Activated T-cell treated with anti-CD3 and anti-CD28 coated beads for 24 hours (primary cell): ENCODE results near the gene FHAD1.

Source experiments
- DNase-seq: peaks from one replicate; pipeline ENCODE4 v3.0.0-alpha.2; 2020; ENCODE audit warnings: low read depth

FHAD1 gene

DNA sequence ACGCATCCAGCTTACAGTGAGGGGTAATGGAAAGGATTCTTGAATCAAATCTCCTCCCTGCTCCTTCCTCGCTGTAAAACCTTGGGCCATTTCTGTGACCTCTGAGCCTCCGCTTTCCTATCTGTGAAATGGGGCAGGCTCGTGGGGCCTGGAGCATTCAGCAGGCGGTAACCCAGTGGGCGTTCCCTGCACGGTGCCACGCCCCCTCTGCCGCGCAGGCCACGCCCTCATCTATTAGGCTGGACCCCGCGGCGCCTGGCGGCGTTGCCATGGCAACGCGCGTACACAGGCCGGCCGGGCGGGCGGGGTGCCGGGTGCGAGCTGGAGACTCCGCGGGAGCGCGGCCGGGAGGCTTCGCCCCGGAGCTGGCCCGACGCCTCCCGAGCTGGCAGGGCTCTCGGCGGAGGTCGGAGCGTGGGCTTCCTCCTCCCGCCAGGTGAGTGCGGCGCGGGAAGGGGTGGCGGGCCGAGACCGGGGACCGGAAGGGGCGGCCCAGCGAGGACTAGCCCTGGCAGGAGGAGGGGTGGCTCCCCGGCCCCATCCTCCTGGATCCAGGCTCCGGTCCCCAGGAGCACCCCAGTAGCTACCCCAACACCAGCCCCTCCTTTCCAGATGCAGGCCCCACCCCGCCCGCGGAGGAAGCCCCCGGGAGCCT, at the start of gene FHAD1:
Gene FHAD1, plus strand, starts transcription at position 264 of the 655 bp plus-strand sequence. CDS start 4,562 bp downstream, outside the sequence.
- peak; percentile 30 for DNase-seq

DNA sequence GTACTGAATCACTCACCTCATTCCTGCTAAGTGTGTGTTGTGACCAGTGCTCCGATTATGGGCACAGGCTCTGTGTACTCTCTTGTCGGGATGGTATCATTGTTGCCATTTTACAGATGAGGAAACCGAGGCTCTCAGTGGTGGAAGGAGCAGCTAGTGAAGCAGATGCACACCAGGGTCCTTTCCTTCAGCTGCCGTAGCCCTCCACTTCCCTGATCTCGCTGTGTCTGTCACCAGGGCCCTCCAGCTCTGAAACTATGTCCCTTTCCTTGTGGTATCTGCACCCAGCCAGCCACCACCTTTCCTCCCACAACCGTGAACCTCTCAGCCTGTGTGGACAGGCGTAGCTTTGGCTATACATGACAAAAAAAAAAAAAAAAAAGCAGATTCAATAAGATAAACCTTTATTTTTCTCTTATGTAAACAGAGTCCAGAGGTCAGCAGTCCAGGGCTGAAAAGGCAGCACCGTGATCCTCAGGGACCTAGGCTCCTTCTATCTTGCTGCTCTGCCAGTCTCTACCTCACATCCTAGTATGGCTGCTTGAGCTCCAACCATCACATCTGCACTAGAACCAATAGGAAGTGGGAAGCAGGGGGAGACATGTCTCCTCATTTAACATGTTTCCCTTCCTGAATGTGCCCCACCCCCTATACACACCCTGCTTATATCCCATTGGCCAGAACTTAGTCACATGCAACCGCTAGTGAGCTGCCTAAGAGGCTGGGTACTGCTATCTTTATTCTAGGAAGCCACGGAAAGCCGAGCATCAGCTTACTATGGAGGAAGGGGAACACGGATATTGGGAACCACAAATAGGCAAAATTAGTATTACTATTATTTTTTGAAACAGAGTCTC, 49.2 kb upstream of the FHAD1 start:
- DNase-seq = no peak

DNA sequence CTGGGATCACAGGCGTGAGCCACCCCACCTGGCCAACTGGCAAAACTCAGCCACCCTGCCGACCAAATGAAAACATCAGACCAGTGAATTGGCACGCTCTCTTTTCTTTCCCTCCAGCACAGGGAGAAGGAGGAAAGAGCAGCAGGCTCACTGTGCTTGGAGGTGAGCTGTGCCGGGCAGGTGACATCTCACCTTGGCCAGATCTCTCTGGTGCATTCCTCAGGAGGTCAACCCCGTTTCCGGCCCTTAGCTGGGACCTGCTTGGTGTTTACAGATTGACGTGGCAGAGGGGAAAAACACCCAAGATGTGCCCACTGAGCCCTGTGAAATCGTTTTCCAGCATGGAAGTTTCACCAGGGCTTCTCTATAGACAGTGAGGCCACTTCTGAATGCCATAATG, 48.3 kb upstream of the FHAD1 start:
- no peak for DNase-seq

DNA sequence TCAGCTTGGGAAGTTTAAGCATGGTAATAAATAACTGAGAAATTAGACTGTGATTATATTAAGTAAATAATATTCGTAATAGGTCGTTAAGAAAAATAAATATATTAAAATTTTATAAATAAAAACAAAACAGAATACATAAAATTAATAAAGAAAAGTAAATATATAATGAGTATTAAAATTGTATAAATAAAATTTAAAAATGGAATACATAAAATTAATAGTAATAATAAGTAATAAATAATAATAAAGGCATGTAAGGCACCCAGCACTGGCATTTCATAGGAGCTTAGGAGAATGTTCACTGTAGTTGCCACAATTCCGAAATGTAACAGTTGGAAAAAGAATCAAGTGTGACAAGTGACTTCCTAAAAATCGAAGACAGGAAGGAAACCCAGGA, 45.8 kb upstream of the FHAD1 start:
- no peak for DNase-seq

DNA sequence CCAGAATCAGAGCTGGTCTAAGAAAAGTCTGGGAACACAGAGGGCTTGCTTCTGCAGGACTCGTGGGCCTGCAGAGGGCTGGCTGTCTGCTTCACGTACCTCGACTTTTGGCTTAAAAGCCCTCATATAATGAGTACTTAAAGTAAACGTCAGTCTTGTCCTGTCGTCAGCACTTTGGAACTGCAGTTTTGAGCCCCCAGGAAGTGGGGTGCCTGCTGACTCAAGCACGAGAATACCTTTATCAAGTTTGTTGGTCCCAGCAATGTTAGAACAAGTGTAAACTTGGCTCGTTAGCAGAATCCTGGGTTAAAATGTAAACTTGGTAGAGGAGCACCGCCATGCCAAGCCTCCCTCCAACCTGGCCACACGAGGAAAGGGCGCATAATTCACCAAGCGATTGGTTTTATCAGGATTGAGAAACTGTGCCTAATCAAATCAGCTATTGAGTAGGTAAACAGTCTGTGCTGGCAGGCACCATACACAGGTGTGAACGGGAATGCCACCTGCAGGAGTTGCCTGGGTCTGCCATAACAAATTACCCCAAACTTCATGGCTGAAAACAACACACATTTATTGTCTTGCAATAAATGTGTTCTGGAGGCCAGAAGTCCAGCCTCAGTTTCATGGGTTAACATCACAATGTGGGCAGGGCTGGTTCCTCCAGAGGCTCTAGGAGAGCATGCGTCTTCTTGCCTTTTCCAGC, 45.0 kb upstream of the FHAD1 start:
- DNase-seq = no peak

DNA sequence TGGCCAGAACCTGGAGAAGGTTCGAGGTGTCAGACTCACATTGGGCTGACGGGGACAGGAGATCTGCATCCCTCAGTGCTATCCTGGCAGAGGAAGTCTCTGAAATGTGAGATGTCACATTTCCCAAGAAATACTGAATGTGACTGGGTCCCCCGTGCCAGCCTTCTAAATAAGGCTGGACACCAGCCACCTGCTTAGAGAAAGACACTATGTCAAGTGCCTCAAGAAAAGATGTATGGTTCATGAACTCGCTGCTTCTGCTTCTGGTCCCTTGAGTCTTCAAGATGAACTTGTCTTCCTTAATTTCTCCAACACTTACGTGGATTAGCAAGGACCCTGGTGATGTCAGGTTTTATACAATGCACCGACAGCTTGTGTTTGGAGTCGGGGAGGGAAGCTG, 42.1 kb upstream of the FHAD1 start:
- DNase-seq = no peak

DNA sequence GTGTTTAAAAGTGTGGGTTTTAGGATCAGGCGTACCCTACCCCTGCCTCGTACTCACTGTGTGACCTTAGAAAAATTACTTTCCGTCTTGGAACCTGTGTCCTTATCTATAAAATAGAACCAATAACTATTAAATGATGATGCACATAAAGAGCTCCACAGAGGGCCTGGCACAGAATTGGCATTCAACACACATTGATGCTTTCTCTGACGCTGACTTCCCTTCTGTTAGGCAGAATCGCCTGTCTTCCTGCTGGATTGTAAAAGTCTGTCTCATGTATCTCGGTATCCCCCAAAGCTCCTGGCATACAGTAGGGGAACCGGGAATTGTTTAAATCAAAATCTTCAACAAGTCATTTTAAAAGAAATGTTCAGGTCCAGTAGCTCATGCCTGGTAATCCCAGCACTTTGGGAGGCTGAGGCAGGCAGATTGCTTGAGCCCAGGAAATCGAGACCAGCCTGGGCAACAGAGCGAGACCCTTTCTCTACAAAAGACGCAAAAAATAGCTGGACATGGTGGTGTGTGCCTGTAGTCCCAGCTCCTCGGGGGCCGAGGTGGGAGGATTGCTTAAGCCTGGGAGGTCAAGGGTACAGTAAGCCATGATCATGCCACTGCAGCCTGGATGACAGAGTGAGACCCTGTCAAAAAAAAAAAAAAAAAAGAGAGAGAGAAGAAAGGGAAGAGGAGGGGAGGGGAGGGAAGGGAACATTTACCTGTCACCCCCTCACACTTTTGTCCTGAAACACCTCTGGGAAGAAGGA, 41.3 kb upstream of the FHAD1 start:
- DNase-seq = no peak

DNA sequence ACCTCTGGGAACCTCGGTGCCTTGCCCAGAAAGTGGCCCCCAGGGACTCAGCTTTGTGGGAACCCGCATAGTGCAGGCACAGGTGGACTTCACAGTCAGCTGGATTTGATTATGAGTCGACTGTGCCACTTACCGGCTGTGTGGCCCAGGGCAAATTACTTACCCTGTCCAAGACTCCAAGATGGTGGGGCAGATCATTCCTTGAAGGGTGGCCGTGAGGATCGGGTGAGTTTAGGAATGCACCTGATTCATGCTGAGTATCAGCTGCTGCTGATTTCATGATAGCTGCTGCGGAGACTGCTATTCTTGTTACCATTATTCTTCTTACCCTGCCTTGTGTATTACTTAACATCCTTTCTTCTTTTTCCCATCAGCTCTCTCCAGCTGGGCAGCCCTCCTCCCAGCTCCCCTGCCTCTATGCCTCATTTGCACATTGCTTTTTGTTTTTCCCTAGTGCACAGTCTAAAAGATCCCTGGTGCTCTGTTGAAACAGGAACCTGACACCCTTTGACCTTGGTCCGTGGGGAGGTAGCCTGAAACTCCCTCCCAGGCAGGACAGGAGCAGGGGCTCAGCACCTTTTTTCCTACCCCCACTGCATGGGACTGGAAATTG, 40.5 kb upstream of the FHAD1 start:
- DNase-seq = no peak

DNA sequence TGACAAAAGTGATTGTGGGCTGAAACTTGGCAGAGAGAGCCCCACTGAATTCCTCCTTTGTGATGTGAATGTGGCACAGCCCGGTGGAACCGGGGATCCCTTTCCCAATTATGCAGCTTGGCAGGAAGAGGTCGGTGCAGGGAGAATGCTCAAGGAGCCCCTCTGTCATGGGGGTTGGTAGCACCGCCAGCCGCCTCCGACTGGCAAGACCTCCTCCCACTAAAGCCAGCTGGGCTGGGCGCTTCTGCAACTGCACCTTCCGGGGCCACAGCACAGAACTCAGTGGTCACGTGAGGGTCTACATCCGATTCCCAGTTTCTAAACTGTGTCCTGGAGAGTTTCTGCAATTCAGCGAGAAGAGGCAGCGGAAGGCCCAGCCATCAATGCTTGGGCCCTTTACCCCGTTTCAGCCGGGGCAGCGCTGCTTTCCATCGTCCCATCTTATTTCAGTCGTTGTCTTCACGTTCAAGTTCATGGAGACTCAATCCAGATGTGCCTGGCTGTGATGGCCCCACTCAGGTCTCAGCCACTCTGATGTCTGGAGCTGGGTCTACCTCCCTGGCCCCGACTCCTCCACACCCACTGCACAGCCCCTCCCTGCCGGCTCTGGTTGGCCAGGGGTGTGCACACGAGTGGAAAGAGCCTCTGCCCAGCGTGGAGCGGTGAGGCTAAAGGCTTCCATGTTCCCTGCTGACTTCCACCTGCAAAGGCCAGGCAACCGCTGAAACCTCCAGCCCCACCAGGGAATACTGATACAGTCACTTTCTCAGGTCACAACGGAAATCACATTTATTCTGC, 39.8 kb upstream of the FHAD1 start:
- no peak for DNase-seq

DNA sequence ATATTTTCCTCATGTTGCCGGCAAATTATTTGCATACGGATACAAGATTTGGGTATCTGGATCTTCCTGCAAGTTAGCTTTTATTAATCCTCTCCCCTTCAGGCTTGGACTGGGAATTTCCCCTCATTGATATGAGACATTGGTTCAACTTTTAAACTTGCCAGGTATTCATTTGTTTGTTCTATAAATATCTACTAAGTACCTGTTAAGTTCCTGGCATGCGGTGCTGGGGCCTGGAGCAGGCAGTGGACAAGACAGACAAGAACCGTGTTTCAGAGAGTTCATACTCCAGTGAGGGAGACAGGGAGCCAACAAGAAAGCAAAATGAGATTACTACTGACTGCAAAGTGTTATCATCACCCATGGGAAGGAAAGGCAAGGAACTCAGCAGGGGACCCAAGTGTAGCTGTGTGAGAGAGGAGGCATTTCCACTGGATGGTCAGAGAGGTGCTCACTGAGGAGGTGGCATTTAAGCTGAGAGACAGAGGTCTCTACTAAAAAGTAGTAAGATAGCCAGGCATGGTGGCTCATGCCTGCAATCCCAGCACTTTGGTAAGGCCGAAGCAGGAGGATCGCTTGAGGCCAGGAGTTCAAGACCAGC, 39.1 kb upstream of the FHAD1 start:
- DNase-seq = no peak

DNA sequence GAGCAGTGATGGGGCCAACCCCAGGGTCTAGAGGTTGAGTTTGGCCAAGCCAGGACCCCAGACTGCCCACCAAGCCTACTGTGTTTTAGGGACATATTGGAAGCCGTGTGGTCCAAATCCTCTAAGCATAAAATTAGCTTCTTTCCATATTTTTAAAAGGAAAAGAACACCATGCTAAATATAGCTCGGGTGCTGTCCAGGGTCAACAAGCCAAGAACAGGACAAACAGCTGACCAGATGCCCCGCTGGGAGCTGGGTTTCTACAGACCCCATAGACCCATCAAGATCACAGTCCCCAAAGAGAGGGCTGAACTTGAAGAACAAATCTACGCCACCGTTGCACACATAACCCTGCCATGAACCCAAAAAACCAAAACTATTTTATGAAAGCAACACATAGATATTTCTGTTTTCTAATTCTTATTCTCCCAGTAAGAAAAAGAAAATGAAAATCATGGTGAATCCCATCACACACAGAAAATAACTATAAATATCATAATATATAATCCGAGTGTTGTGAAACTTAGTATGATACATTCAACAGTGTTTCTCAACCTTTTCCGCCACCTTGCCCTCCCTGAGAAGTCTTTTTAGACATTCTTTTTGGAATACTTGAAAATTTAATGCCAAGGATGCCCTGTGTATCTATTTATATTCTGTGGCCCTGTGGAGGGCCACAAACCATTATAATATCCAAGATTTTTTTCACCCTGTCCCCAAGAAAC, 36.2 kb upstream of the FHAD1 start:
- DNase-seq = no peak

DNA sequence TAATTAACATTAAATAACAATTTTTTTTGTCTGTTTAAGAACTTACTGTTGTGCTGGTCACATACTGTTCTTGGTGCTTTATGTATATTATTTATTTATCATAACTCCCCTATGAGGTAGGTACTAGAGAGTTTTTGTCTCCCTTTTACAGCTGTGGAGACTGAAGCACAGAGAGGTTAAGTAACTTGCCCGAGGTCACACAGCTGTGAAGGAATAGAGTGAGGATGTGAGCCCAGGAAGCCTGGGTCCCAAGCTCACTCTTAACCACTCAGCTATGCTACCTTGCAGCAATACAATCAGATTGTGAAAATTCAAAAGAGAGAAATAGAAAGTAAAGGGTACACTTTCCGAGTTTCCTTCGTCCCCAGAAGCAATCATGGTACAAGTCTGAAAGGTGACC, 35.6 kb upstream of the FHAD1 start:
- DNase-seq = no peak

DNA sequence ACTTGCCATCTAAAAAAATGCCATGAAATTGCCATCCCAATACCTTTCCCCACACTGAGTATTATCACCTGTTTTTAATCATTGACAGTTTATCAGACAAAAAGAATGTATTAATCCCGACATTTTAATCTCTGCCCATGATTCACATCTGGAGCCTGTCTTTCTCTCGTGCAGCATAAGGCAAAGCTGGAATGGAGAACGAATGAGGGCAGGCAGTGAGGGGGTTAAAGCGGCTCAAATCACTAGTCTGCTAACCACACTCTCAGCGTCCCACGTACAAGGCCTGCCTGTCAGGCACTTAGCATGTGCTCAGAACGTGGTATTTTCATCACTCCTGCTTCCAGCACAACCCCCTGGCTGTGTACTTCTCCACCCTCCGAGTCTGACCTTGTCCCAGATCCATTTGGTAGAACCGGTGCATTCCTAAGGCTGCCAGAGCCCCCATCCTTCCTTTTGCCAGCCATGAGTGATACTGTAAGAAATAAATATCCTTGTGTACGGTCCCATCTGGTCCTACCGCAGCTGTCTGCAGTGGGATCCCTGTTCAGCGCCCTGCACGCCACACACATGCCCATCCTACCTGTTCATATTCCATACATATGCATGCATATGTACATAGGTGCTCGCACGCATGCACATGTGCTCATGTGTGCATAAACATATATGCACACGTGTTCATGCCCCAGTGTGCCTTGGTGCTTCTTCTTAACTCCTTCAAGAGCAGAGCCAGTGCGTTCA, 34.6 kb upstream of the FHAD1 start:
- DNase-seq = no peak

DNA sequence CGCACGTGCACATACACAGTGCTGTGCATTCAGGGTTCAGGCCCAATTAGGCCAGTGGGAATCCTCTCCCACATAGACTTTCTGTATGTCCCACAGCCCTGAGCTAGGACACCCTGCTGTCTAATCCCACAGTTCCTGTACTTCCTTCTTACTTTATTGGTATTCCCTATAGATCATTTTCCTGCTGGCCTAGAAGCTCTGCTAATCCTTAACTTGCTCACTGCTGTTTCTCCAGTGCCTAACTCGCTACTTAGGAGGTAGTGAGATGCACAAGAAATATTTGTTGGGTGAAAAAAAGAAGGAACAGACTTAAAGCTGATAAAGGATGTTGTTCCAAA, 34.1 kb upstream of the FHAD1 start:
- DNase-seq = no peak

DNA sequence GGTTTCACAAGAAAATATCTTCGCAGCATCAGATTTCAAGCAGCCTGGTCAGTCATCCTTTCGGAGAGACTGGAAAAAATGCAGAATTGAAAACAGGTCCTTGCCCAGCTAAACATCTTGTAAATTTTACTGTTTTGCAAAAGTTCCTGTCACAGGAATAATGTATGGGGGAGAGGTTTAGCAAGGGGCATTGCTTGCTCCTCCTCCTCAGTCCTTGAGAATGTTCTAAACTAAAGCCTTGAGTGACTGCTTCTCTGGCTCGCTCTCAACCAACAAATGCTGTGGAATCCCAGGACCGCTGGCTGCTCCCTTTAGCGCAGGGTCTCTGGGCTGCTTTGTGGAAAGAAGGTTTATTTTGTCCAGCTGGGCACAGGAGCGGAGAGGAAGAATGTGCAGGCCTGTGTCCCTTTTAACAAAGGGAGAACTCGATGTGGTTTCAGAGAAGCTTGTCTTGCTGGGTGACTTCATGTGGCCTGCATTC, 33.6 kb upstream of the FHAD1 start:
- no peak for DNase-seq

DNA sequence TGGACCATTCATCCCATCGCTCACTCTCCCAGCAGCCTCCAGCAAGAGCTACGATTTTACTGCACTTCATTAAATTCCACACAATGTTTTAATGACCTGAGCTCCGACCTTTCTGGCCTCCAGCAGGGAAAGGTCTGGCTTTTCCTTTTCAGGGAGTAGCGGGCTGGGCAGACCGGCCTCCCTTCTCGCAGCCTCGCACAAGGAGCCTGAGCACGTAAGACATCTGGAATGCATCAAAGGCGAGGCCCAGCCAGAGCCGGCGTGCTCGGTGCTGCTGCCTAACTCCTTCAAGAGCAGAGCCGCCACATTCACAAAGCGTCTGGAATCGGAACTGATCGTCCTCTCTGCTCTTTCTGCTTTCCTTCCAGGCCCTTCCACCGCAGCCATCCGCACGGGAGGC, 32.5 kb upstream of the FHAD1 start:
- no peak for DNase-seq

DNA sequence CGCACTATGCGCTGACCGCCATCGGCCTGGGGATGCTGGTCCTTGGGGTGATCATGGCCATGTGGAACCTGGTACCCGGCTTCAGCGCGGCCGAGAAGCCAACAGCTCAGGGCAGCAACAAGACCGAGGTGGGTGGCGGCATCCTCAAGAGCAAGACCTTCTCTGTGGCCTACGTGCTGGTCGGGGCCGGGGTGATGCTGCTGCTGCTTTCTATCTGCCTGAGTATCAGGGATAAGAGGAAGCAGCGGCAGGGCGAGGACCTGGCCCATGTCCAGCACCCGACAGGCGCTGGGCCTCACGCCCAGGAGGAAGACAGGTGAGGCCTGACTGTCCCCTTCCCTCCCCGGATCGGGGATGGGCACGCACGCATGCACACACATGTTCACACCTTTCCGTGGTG, 31.9 kb upstream of the FHAD1 start:
- DNase-seq = no peak

DNA sequence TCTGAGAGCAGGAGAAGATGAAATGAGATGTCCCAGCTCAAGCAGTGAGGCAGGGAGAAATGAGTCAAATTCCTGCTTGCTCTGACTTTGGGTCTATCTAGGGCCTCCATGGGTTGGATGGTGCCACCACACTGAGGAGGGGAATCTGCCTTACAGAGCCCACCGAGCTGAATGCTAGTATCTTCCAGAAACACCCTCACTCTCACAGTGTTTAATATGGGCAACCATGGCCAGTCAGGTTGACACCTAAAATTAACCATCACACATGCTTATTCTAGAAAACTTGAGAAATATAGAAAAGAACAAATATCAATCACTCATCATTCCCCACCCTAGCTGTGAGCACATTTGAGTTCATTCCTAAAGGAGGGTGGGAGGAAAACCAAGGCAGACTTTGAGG, 29.4 kb upstream of the FHAD1 start:
- no peak for DNase-seq
